ENCODE measurements around the gene FEM1B.

GRCh38 chr15:68252925-68253534 lies 24.5 kb upstream of the FEM1B start:
- peak; percentile 64 to 66 for TF ChIP-seq CTCF (IDR thresholded peaks at IDR 0.05; ENCODE audit: extremely low read depth in 1 of 2, insufficient read depth in 1 of 2, low read depth in 1 of 2, low read length in 2 of 2)
- TF ChIP-seq JUN (IDR thresholded peaks at IDR 0.05; ENCODE audit: borderline replicate concordance, insufficient read depth, insufficient read length, low read depth): no peak
- no peak for TF ChIP-seq POLR2A (IDR thresholded peaks at IDR 0.05; ENCODE audit: low read depth, low read length)
